Fibroblast of pulmonary artery (primary cell): Measurements from ENCODE around the gene UQCR11.
A peak's percentile ranks its signal among the peaks of the same experiment; 100 is the strongest.

ENCODE experiments used
- DNase-seq: peaks from one replicate; pipeline ENCODE4 v3.0.0-alpha.2; 2010; ENCODE audit warnings: low read depth
- H3K4me3 ChIP-seq: replicated peaks from 2 replicates; pipeline ENCODE4 v1.5.1; 2011; ENCODE audit warnings: low read depth, mild to moderate bottlenecking, control low read depth, low read length, moderate library complexity
- TF ChIP-seq, protein P1 (sequence below): IDR thresholded peaks from 2 replicates; pipeline ENCODE4 v1.5.1; 2011; ENCODE audit warnings: mild to moderate bottlenecking, control low read depth, low read length, inconsistent platforms; ENCODE audit errors: missing control alignments

UQCR11 gene

DNA sequence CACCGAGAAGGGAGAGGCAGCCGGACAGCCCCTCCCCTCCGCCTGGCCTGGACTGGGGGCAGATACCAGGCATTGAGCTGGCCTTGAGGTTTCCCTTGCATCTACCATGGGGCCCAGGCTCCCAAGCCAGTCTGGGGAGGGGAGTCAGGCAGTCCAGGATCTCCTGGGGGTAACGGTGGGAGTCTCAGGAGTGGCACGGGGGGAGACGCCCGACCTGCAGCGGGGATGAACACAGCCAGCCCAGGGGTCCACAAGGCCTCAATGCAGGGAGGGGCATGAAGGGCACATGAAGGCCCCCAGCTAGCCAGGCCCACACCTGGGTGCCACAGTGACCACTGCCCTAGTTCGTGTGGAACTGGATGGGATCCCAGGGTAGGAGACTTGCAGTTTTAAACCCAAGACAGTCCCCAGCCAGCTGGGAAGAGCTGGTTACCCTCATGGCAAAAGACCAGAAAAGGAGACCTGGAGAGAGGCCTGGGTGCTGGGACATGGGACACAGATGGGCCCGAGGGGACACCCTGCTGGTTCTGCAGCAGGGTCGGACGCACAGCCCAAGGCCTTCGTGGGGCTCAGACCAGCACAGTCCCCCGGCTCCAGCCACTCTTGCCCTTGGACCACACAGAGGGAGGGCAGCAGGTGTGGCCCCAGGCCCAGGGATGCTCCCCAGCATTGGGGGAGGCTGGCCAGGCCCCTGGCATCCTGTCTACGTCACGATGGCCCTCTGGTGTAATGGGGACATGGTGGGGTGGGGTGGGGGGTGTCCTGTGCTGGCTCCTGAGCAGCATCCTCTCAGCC lies 4.6 kb upstream of the UQCR11 start:
- TF ChIP-seq, protein P1, sequence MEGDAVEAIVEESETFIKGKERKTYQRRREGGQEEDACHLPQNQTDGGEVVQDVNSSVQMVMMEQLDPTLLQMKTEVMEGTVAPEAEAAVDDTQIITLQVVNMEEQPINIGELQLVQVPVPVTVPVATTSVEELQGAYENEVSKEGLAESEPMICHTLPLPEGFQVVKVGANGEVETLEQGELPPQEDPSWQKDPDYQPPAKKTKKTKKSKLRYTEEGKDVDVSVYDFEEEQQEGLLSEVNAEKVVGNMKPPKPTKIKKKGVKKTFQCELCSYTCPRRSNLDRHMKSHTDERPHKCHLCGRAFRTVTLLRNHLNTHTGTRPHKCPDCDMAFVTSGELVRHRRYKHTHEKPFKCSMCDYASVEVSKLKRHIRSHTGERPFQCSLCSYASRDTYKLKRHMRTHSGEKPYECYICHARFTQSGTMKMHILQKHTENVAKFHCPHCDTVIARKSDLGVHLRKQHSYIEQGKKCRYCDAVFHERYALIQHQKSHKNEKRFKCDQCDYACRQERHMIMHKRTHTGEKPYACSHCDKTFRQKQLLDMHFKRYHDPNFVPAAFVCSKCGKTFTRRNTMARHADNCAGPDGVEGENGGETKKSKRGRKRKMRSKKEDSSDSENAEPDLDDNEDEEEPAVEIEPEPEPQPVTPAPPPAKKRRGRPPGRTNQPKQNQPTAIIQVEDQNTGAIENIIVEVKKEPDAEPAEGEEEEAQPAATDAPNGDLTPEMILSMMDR, result no peak
- H3K4me3 ChIP-seq, result no peak overlapping the region

DNA sequence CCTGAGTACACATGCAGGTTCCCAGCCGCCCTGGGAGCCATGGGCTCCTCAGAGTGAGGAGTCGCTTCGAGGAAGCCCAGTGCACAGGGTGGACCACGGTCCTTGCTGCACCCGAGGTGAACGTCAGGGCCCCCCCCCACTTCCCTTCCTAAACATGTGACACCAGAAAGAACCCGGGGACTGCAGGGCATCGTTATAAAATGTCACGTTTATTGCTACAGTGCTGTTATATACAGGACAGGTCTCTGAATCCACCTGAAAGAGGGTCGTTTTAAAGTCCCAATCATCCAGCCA lies 3.8 kb upstream of the UQCR11 start:
- TF ChIP-seq, protein P1, result no peak
- DNase-seq, result no peak
- no peak overlapping the region for H3K4me3 ChIP-seq

More for the DNA sequence above, 4.6 kb upstream of the UQCR11 start:
- DNase-seq, result no peak

DNA sequence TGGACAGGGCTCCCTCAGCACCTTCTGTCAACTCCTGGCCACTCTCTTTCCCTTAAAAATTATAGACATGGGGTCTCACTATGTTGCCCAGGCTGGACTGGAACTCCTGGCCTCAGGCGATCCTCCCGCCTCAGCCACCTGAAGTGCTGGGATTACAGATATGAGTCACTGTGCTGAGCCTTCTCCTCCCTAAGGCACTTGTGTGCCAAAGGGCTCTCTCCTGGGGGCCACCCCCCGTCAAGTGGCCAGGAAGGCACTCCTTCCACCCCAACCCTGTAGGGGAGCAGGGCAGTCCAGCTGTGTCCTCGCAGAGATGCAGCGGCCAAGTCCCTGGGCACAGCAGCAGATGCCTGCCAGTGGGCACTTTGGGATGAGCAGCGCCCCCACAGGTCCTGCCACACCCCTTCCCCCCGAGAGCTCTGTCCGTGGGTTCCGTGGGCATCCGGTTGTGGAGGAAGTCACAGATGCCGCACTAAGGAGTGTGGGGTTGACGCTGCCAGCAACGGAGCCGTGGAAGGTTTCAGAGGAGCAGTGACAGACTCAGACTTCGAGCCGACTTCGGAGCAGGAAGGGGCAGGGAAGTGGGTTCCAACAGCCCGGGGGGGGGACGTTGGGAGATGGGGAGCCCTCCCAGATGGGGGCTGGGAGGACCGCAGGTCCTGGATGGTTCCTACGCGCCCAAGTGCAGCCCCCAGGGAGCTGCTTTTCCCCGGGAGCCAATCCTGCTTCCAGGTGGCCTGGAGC lies 3.3 kb upstream of the UQCR11 start:
- no peak overlapping the region for H3K4me3 ChIP-seq
- DNase-seq, result no peak
- TF ChIP-seq, protein P1, result no peak

DNA sequence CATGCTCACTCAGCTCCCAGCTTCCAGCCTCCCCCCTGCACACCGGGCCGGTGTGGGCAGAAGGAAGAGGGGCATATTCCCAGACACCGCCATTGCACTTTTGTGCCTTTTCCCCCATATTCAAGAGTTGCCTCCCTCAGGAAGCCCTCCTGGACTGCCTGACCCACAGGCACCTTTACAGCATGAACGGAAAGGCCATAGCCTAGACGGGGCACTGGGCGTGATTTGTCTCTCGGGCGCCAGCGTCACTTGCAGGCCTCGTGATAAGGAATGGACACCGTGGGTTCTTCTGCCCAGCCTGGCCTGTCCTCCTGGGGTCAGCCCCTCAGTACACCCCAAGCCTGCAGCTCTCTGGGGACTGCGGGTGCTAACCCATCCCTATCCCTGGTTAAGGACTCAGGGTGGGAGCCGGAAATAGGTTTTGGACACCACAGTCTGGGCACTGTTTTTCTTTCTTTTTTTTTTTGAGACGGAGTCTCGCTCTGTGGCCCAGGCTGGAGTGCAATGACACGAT lies 933 bp upstream of the UQCR11 start:
- TF ChIP-seq, protein P1, result no peak
- DNase-seq, result no peak
- peak overlapping the region; percentile 95 for H3K4me3 ChIP-seq

DNA sequence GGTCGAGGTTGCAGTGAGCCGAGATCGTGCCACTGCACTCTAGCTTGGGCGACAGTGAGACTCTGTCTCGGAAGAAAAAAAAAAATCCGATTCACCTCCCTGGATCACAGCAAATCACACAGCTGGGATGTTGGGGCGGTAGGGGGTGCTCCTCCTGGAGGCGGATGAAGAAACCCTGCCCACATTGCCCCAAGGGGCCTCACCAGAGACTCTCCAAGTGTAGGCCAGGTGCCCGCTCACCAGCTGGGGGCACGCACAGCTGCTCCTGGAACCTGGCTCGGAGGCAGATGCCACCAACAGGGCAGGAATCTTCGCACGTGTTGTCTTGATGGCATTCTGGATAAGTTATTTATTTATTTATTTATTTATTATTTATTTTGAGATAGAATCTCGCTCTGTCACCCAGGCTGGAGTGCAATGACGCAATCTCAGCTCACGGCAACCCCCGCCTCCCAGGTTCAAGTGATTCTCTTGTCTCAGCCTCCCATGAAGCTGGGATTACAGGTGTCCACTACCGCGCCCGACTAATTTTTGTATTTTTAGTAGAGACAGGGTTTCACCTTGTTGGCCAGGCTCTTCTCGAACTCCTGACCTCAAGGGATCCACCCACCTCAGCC lies 3.1 kb downstream of the UQCR11 start:
- TF ChIP-seq, protein P1, result no peak
- no peak for DNase-seq
- no peak overlapping the region for H3K4me3 ChIP-seq

DNA sequence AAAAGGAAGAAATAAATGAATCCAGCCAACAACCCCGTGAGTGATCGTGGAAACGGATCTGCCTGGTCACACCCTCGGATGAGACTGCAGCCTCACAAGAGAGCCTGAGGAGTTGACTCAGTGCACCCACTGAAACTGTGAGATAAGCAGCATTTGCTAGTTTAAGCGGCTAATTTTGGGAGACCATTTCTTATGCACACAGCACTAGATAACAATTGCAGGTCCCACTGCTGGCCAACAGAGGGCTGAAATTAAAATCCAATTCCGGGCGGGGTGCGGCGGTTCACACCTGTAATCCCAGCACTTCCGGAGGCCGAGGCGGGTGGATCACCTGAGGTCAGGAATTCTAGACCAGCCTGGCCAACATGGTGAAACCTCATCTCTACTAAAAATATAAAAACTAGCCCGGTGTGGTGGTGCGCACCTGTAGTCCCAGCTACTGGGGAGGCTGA lies 3.6 kb downstream of the UQCR11 start:
- TF ChIP-seq, protein P1, result no peak

More for the DNA sequence above, 3.6 kb downstream of the UQCR11 start:
- no peak for DNase-seq
- H3K4me3 ChIP-seq, result no peak overlapping the region
